GM18951 (cell line): Measurements from ENCODE around the gene DRGX.

Experiments
- POLR2A ChIP-seq: IDR thresholded peaks from 4 replicates; pipeline ENCODE4 v1.6.1; 2011; ENCODE audit warnings: mild to moderate bottlenecking; ENCODE audit not compliant: insufficient read length, insufficient read depth; ENCODE audit errors: extremely low read depth
- in situ Hi-C: fragments of 300-500 bp; cut with MboI; formaldehyde crosslinking; loops from one replicate; pipeline ENCODE4 v1.12.0; 2022; ENCODE audit warnings: low sequenced_read_pairs, mixed read lengths, inconsistent platforms; ENCODE audit not compliant: unreplicated experiment

The DRGX gene

GRCh38 chr10:49398000-49398861, 2.3 kb upstream of the DRGX start:
- no peak for TF ChIP-seq POLR2A
- in situ Hi-C loops = loop anchor here (10.0 kb wide), 1 partner anchor 117 kb away; no protein-coding TSS in a partner anchor

GRCh38 chr10:49397036-49397999, 1.4 kb upstream of the DRGX start:
- in situ Hi-C loops = loop anchor here (10.0 kb wide), 1 partner anchor 117 kb away; no protein-coding TSS in a partner anchor
- TF ChIP-seq POLR2A = no peak

- no peak for TF ChIP-seq POLR2A
- in situ Hi-C loops = loop anchor here (10.0 kb wide), 1 partner anchor 118 kb away; no protein-coding TSS in a partner anchor
Observed at GRCh38 chr10:49396666-49396999, 744 bp upstream of the DRGX start.

- TF ChIP-seq POLR2A = no peak
- in situ Hi-C loops = loop anchor here (10.0 kb wide), 1 partner anchor 120 kb away; no protein-coding TSS in a partner anchor
Observed at GRCh38 chr10:49394933-49395740, 752 bp downstream of the DRGX start.

- no peak for TF ChIP-seq POLR2A
Observed at GRCh38 chr10:49393757-49394156, 2.1 kb downstream of the DRGX start.

GRCh38 chr10:49393301-49393700, 2.6 kb downstream of the DRGX start:
- in situ Hi-C loops = loop anchor here (10.0 kb wide), 1 partner anchor 122 kb away; no protein-coding TSS in a partner anchor
- TF ChIP-seq POLR2A = no peak

More at GRCh38 chr10:49393757-49394156, 2.1 kb downstream of the DRGX start:
- in situ Hi-C loops = loop anchor here (10.0 kb wide), 1 partner anchor 121 kb away; no protein-coding TSS in a partner anchor

- TF ChIP-seq POLR2A = no peak
- in situ Hi-C loops = no loop called here
Observed at GRCh38 chr10:49389361-49389933, 6.4 kb downstream of the DRGX start.

- in situ Hi-C loops = no loop called here
- no peak for TF ChIP-seq POLR2A
Observed at GRCh38 chr10:49388161-49388560, 7.7 kb downstream of the DRGX start.

GRCh38 chr10:49387071-49387470, 8.8 kb downstream of the DRGX start:
- no peak for TF ChIP-seq POLR2A
- in situ Hi-C loops = no loop called here

GRCh38 chr10:49385939-49386922, 9.7 kb downstream of the DRGX start:
- no peak for TF ChIP-seq POLR2A
- in situ Hi-C loops = no loop called here
